ENCODE measurements around the gene LDB2.

Gene LDB2

GRCh38 chr4:16726368-16727050, 171.9 kb downstream of the LDB2 start:
- Histone ChIP-seq H3K27ac (ENCODE audit: low read depth, low read length) (no peak overlapping the region), H4K20me1 (ENCODE audit: control insufficient read depth, insufficient read depth, low read depth, low read length) (no peaks in the 10 kb centered on the region), H3K4me1 (ENCODE audit: control insufficient read depth, low read length) (no peaks in the 10 kb centered on the region), H3K27me3 (ENCODE audit: control insufficient read depth, low read length) (no peaks in the 10 kb centered on the region), H3K36me3 (ENCODE audit: control insufficient read depth, low read length) (no peaks in the 10 kb centered on the region), H3K9me2 (replicated peaks; ENCODE audit: control insufficient read depth, low read length) (no peaks in the 10 kb centered on the region), H3F3A (ENCODE audit: control insufficient read depth, insufficient read depth) (no peaks in the 10 kb centered on the region), H3K79me2 (ENCODE audit: control insufficient read depth, low read length) (no peaks in the 10 kb centered on the region), H3K4me2 (ENCODE audit: low read length) (no peak overlapping the region), H3K9me3 (ENCODE audit: control insufficient read depth, insufficient read depth, low read length) (no peaks in the 10 kb centered on the region), H3K4me3 (ENCODE audit: low read length) (no peak overlapping the region)
- TF ChIP-seq, protein P1, sequence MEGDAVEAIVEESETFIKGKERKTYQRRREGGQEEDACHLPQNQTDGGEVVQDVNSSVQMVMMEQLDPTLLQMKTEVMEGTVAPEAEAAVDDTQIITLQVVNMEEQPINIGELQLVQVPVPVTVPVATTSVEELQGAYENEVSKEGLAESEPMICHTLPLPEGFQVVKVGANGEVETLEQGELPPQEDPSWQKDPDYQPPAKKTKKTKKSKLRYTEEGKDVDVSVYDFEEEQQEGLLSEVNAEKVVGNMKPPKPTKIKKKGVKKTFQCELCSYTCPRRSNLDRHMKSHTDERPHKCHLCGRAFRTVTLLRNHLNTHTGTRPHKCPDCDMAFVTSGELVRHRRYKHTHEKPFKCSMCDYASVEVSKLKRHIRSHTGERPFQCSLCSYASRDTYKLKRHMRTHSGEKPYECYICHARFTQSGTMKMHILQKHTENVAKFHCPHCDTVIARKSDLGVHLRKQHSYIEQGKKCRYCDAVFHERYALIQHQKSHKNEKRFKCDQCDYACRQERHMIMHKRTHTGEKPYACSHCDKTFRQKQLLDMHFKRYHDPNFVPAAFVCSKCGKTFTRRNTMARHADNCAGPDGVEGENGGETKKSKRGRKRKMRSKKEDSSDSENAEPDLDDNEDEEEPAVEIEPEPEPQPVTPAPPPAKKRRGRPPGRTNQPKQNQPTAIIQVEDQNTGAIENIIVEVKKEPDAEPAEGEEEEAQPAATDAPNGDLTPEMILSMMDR (IDR thresholded peaks at IDR 0.05; ENCODE audit: low read depth, low read length, poor library complexity, severe bottlenecking) = no peak
- no peak for TF ChIP-seq EZH2phosphoT487 (IDR thresholded peaks at IDR 0.05; ENCODE audit: borderline replicate concordance, low read length)

GRCh38 chr4:16725252-16725651, 173.2 kb downstream of the LDB2 start:
- H3K79me2 ChIP-seq (ENCODE audit: control insufficient read depth, low read length) = no peaks in the 10 kb centered on the region
- no peaks in the 10 kb centered on the region for H3K36me3 ChIP-seq (ENCODE audit: control insufficient read depth, low read length)
- no peaks in the 10 kb centered on the region for H4K20me1 ChIP-seq (ENCODE audit: control insufficient read depth, insufficient read depth, low read depth, low read length)
- no peaks in the 10 kb centered on the region for H3K9me3 ChIP-seq (ENCODE audit: control insufficient read depth, insufficient read depth, low read length)
- H3K9me2 ChIP-seq (replicated peaks; ENCODE audit: control insufficient read depth, low read length) = no peaks in the 10 kb centered on the region
- H3K27me3 ChIP-seq (ENCODE audit: control insufficient read depth, low read length) = no peaks in the 10 kb centered on the region
- no peaks in the 10 kb centered on the region for H3F3A ChIP-seq (ENCODE audit: control insufficient read depth, insufficient read depth)
- H3K4me1 ChIP-seq (ENCODE audit: control insufficient read depth, low read length) = no peaks in the 10 kb centered on the region
- no peak overlapping the region for H3K4me3 ChIP-seq (ENCODE audit: low read length)
- H3K27ac ChIP-seq (ENCODE audit: low read depth, low read length) = no peak overlapping the region
- TF ChIP-seq, protein P1 (IDR thresholded peaks at IDR 0.05; ENCODE audit: low read depth, low read length, poor library complexity, severe bottlenecking) = no peak
- TF ChIP-seq EZH2phosphoT487 (IDR thresholded peaks at IDR 0.05; ENCODE audit: borderline replicate concordance, low read length) = no peak
- no peak overlapping the region for H3K4me2 ChIP-seq (ENCODE audit: low read length)

DNA sequence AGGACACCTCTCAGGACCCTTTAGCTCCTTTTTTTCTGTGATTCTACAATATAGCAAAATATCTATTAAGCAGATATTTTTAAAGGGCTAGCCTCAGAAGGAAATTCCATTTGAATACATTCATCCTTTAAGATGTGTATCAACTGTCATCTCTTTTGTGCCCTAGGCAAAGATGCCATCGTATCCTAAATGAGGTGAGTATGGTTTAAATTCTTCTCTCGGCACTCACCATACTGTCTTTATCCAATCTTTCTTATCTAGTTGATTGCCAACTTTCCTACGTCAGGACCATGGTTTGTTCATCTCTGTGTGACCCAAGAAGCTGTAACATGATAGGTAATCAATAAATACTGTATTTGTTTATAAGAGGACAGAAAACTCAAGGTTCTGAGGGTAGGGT, 176.0 kb downstream of the LDB2 start:
- Histone ChIP-seq H3K9me3 (ENCODE audit: control insufficient read depth, insufficient read depth, low read length) (no peaks in the 10 kb centered on the region), H3F3A (ENCODE audit: control insufficient read depth, insufficient read depth) (no peaks in the 10 kb centered on the region), H3K4me3 (ENCODE audit: low read length) (no peak overlapping the region), H3K36me3 (ENCODE audit: control insufficient read depth, low read length) (no peaks in the 10 kb centered on the region), H3K27ac (ENCODE audit: low read depth, low read length) (no peak overlapping the region), H3K9me2 (replicated peaks; ENCODE audit: control insufficient read depth, low read length) (no peaks in the 10 kb centered on the region), H4K20me1 (ENCODE audit: control insufficient read depth, insufficient read depth, low read depth, low read length) (no peaks in the 10 kb centered on the region), H3K27me3 (ENCODE audit: control insufficient read depth, low read length) (no peaks in the 10 kb centered on the region), H3K79me2 (ENCODE audit: control insufficient read depth, low read length) (no peaks in the 10 kb centered on the region), H3K4me2 (ENCODE audit: low read length) (no peak overlapping the region), H3K4me1 (ENCODE audit: control insufficient read depth, low read length) (no peaks in the 10 kb centered on the region)
- no peak for TF ChIP-seq EZH2phosphoT487 (IDR thresholded peaks at IDR 0.05; ENCODE audit: borderline replicate concordance, low read length)
- TF ChIP-seq, protein P1 (IDR thresholded peaks at IDR 0.05; ENCODE audit: low read depth, low read length, poor library complexity, severe bottlenecking) = no peak
